GM12878 (cell line): ENCODE results near the gene RFPL2. TPM values are rescaled to one million over a fixed set of nuclear protein-coding genes. Genes with fewer than 3 reads are reported as not detected.

Experiments used
- ATAC-seq: fragments of 200-7000 bp; cut with Tn5 transposase; 3 replicates; pipeline ENCODE4 v1.9.1; 2020; ENCODE audit warnings: mild to moderate bottlenecking, moderate library complexity
- BruUV-seq: library from RNA; stranded (reverse); fragments of 400-500 nt; replicated peaks from 2 replicates; lab custom pipeline; 2021; lab: Mats Ljungman, UMichigan
- CTCF ChIA-PET: fragments of 300-600 bp; sonication (Branson Sonifier 250); formaldehyde crosslinking; extraction: SDS; loops from one replicate; lab custom pipeline; 2021; ENCODE audit warnings: inconsistent platforms; lab: Yijun Ruan, JAX
- POLR2A ChIA-PET: fragments of 350-600 bp; formaldehyde crosslinking; extraction: SDS; loops from one replicate; lab custom pipeline; 2021; ENCODE audit warnings: inconsistent platforms; lab: Charles Lee
- RAD21 ChIA-PET: fragments of 300-600 bp; sonication (Branson Sonifier 250); formaldehyde crosslinking; loops from one replicate; lab custom pipeline; 2023; ENCODE audit warnings: antibody characterized with exemption; ENCODE audit not compliant: unreplicated experiment; lab: Charles Lee
- SMC1A ChIA-PET: fragments of 300-600 bp; sonication (Branson Sonifier 250); formaldehyde crosslinking; loops from one replicate; lab custom pipeline; 2023; ENCODE audit not compliant: unreplicated experiment, uncharacterized antibody; lab: Charles Lee
- DNase-seq: peaks from one replicate; pipeline ENCODE4 v3.0.0-alpha.2; 2011; ENCODE audit warnings: low read depth, low spot score
- FAIRE-seq: peaks from 3 replicates; lab custom pipeline; 2011; peaks lifted over from hg19 to GRCh38; lab: Jason Lieb, UNC
- H2AFZ ChIP-seq: 2 replicates; pipeline ENCODE4 v1.6.0; 2011; ENCODE audit warnings: low read depth, low read length, control low read depth; ENCODE audit not compliant: control insufficient read depth
- H3K27ac ChIP-seq: 2 replicates; pipeline ENCODE4 v1.5.1; 2011; ENCODE audit warnings: control low read depth; ENCODE audit not compliant: control insufficient read depth, insufficient read depth
- H3K27me3 ChIP-seq, 2 experiments: replicated peaks in 1 of 2; 2 replicates each; pipeline versions ENCODE4 v1.6.0 to v1.6.1; 2011; ENCODE audit warnings: low read length in 1 of 2; ENCODE audit not compliant: control insufficient read depth in 2 of 2, insufficient read depth in 2 of 2
- H3K36me3 ChIP-seq, 2 experiments: 2 replicates each; pipeline ENCODE4 v1.5.1; 2011; ENCODE audit warnings: low read length in 1 of 2; ENCODE audit not compliant: control insufficient read depth in 2 of 2, insufficient read depth in 2 of 2
- H3K4me1 ChIP-seq: 2 replicates; pipeline ENCODE4 v1.6.1; 2011; ENCODE audit warnings: mild to moderate bottlenecking, low read length, moderate library complexity, mixed read lengths; ENCODE audit not compliant: control insufficient read depth, insufficient read depth
- H3K4me2 ChIP-seq: 2 replicates; pipeline ENCODE4 v1.6.0; 2011; ENCODE audit warnings: control low read depth; ENCODE audit not compliant: control insufficient read depth, insufficient read depth
- H3K4me3 ChIP-seq: fragments of 200-600 bp; sonication (generic); 2 replicates; pipeline ENCODE4 v1.5.1; 2016
- H3K79me2 ChIP-seq: 2 replicates; pipeline ENCODE4 v1.6.0; 2011; ENCODE audit warnings: low read length; ENCODE audit not compliant: control insufficient read depth, insufficient read depth
- H3K9ac ChIP-seq: 2 replicates; pipeline ENCODE4 v1.8.0; 2011; ENCODE audit warnings: low read length, control low read depth, mixed read lengths; ENCODE audit not compliant: control insufficient read depth, insufficient read depth
- H3K9me3 ChIP-seq: replicated peaks from 3 replicates; pipeline ENCODE4 v1.5.1; 2011; ENCODE audit warnings: mild to moderate bottlenecking, low read length; ENCODE audit not compliant: control insufficient read depth, insufficient read depth
- H4K20me1 ChIP-seq: 2 replicates; pipeline ENCODE4 v1.6.0; 2011; ENCODE audit not compliant: control insufficient read depth, insufficient read depth
- BACH1 ChIP-seq: fragments of 450-650 bp; IDR thresholded peaks from 2 replicates; pipeline ENCODE4 v1.6.1; 2017; ENCODE audit warnings: mild to moderate bottlenecking, borderline replicate concordance
- BCL11A ChIP-seq: IDR thresholded peaks from 2 replicates; pipeline ENCODE4 v1.6.1; 2011; ENCODE audit warnings: low read depth, low read length
- CEBPZ ChIP-seq: fragments of 150-350 bp; IDR thresholded peaks from 2 replicates; pipeline ENCODE4 v1.6.1; 2016; ENCODE audit warnings: low read depth, low read length
- CREM ChIP-seq: IDR thresholded peaks from 2 replicates; pipeline ENCODE4 v1.6.1; 2014; ENCODE audit warnings: antibody characterized with exemption, low read depth
- CUX1 ChIP-seq: IDR thresholded peaks from 2 replicates; pipeline ENCODE4 v1.6.1; 2012; ENCODE audit warnings: improper control_type of control experiment, low read depth, low read length; ENCODE audit not compliant: insufficient replicate concordance
- HCFC1 ChIP-seq: fragments of 150-350 bp; IDR thresholded peaks from 2 replicates; pipeline ENCODE4 v1.6.1; 2014; ENCODE audit warnings: low read length
- IKZF2 ChIP-seq, 2 experiments: fragments of 450-650 bp; IDR thresholded peaks; 2 replicates each; pipeline ENCODE4 v1.6.1; 2017; ENCODE audit warnings: mild to moderate bottlenecking in 2 of 2, moderate library complexity in 2 of 2
- MEF2B ChIP-seq: fragments of 450-650 bp; IDR thresholded peaks from 2 replicates; pipeline ENCODE4 v1.6.1; 2018; ENCODE audit warnings: mild to moderate bottlenecking, moderate library complexity; ENCODE audit not compliant: partially characterized antibody, poor library complexity, severe bottlenecking
- MTA3 ChIP-seq: IDR thresholded peaks from 2 replicates; pipeline ENCODE4 v1.6.1; 2012; ENCODE audit warnings: low read length, inconsistent platforms, borderline replicate concordance
- NR2C2 ChIP-seq: IDR thresholded peaks from 2 replicates; pipeline ENCODE4 v1.6.1; 2011; ENCODE audit warnings: borderline replicate concordance, low read depth; ENCODE audit not compliant: control insufficient read depth, insufficient read length
- RAD21 ChIP-seq: IDR thresholded peaks from 2 replicates; pipeline ENCODE4 v1.6.1; 2011; ENCODE audit warnings: mild to moderate bottlenecking, low read depth, low read length, moderate library complexity; ENCODE audit not compliant: insufficient read depth
- RB1 ChIP-seq: fragments of 450-650 bp; formaldehyde crosslinking; IDR thresholded peaks from 2 replicates; pipeline ENCODE4 v1.6.1; 2017; ENCODE audit warnings: mild to moderate bottlenecking, borderline replicate concordance
- RELA ChIP-seq: fragments of 450-650 bp; IDR thresholded peaks from 2 replicates; pipeline ENCODE4 v1.8.0; 2014; ENCODE audit warnings: borderline replicate concordance; ENCODE audit not compliant: partially characterized antibody
- SMARCA5 ChIP-seq: fragments of 450-650 bp; IDR thresholded peaks from 2 replicates; pipeline ENCODE4 v1.6.1; 2017; ENCODE audit warnings: mild to moderate bottlenecking
- in situ Hi-C: fragments of 300-500 bp; cut with MboI; formaldehyde crosslinking; loops from 9 replicates; pipeline ENCODE4 v1.14.3; 2018; ENCODE audit warnings: mixed read lengths
- intact Hi-C: fragments of 100-400 bp; cut with micrococcal nuclease; formaldehyde crosslinking; loops from one replicate; pipeline ENCODE4 v1.14.2; 2022; ENCODE audit not compliant: unreplicated experiment
- polyA plus RNA-seq, 11 experiments: library from polyadenylated mRNA; depleted of rRNA in 4 of 11; unstranded in 6 of 11; stranded (reverse) in 5 of 11; fragments of >200 nt; fragmentation: Nextera tagmentation in 4 of 11; fragmentation: Illumina TruSeq in 1 of 11; extraction: Ambion mirVana in 4 of 11; extraction: Trizol in 1 of 11; gene quantifications; 1 replicate in 1 of 11; 2 replicates in 10 of 11; pipeline versions ENCODE4 v1.2.1 to v1.2.3, GENCODE V29; 2011 to 2016; ENCODE audit warnings: inconsistent platforms in 2 of 11, missing spikeins in 2 of 11, low read depth in 1 of 11
- total RNA-seq, 4 experiments: library from RNA; depleted of rRNA in 3 of 4; stranded (reverse); fragments of >200 nt in 3 of 4; fragmentation: Illumina TruSeq in 1 of 4; extraction: Trizol in 1 of 4; gene quantifications; 2 replicates each; pipeline versions ENCODE4 v1.2.1 to v1.2.3, GENCODE V29; 2013 to 2021

The RFPL2 gene
- total and polyA plus RNA-seq, 10 of the 15 experiments (the other 5 are each of a cell fraction or from before 2014, with no cell fraction given): not detected

- Histone ChIP-seq H3K9ac (no peak overlapping the region), H3K27ac (no peak overlapping the region), H3K4me2 (no peak overlapping the region), H2AFZ (no peak overlapping the region), H4K20me1 (no peaks in the 10 kb centered on the region), H3K79me2 (no peaks in the 10 kb centered on the region), H3K4me1 (peaks cover 2% of the 10 kb centered on the region), H3K4me3 (no peak overlapping the region), H3K9me3 (no peaks in the 10 kb centered on the region; the same call in 2 of the 3 replicates), H3K36me3 (no peaks in the 10 kb centered on the region), H3K27me3 (no peaks in the 10 kb centered on the region; a peak in 1 of 4 replicates)
- in situ Hi-C loops: no loop called here
- POLR2A ChIA-PET: no interaction called here
- ATAC-seq (no peak), DNase-seq (no peak), FAIRE-seq (no peak)
- intact Hi-C loops: no loop called here
- BruUV-seq: no TSS peak
- SMC1A ChIA-PET: interaction anchor here (1.1 kb wide), 1 partner anchor 332 kb away, joined by 5 read pairs; the partner anchor contains the start of gene FBXO7
- RAD21 ChIA-PET: no interaction called here
- CTCF ChIA-PET: interaction anchor here (1.6 to 2.0 kb wide), 2 partner anchors 123 to 236 kb away, joined by 4 to 5 read pairs; no protein-coding TSS in a partner anchor
- TF ChIP-seq HCFC1 (no peak), RELA (no peak), MTA3 (no peak), BACH1 (no peak), CUX1 (no peak), NR2C2 (no peak), RB1 (no peak), BCL11A (no peak), IKZF2 (IDR thresholded peaks at IDR 0.05) (no peak), CREM (no peak), MEF2B (no peak), CEBPZ (no peak), SMARCA5 (no peak), RAD21 (no peak)
These were observed 62.3 kb downstream of the RFPL2 start for GRCh38 chr22:32142600-32142999.
